ENCODE results near the gene TSPY2. TPM values are rescaled to one million over a fixed set of nuclear protein-coding genes. Genes with fewer than 3 reads are reported as not detected.

The TSPY2 gene, protein sequence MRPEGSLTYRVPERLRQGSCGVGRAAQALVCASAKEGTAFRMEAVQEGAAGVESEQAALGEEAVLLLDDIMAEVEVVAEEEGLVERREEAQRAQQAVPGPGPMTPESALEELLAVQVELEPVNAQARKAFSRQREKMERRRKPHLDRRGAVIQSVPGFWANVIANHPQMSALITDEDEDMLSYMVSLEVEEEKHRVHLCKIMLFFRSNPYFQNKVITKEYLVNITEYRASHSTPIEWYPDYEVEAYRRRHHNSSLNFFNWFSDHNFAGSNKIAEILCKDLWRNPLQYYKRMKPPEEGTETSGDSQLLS
- total RNA-seq: not detected in 2 replicates

DNA sequence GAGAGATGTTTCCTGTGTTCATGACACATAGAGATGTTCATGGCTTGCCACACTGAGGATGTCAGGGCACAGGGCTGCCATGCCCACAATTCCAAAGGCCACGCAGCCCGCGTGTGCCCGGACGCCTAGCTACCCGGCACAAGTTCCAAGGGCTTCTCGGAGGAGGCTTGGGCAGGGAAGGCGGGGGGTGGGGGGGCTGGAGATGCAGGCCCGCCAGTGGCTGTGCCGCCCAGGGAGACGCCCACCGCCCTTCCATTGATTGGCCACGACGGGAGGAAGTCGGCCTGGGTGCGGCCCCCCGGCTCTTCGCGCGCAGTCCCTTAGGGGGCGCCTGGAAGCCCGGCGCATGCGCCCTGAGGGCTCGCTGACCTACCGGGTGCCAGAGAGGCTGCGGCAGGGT is at the start of gene TSPY2:
Gene TSPY2 (plus strand): TSS at position 301 of the 400 bp plus-strand sequence. CDS start 46 bp downstream, at position 347.

